Gastroesophageal sphincter (tissue), 3 donors: ENCODE results near the gene SECISBP2.

ENCODE experiments used
- CTCF ChIP-seq, 4 experiments: fragments of 200-600 bp in 2 of 4; fragments of 450-650 bp in 2 of 4; sonication (generic) in 1 of 4; IDR thresholded peaks; one replicate each; pipeline ENCODE4 v1.5.1; 2017 to 2019; ENCODE audit warnings: antibody characterized with exemption in 4 of 4, mild to moderate bottlenecking in 2 of 4, moderate library complexity in 2 of 4
- POLR2A ChIP-seq, 2 donors: fragments of 450-650 bp; IDR thresholded peaks; one replicate each; pipeline ENCODE4 v1.6.1; 2017; ENCODE audit warnings: antibody characterized with exemption in 2 of 2, mild to moderate bottlenecking in 2 of 2, moderate library complexity in 1 of 2

- TF ChIP-seq CTCF (IDR thresholded peaks at IDR 0.05) (no peak), POLR2A (IDR thresholded peaks at IDR 0.05) (no peak)
These were observed 52.3 kb downstream of the SECISBP2 start for GRCh38 chr9:89370593-89370992.
